ENCODE measurements around the gene FABP2. TPM values are rescaled to one million over a fixed set of nuclear protein-coding genes. Genes with fewer than 3 reads are reported as not detected.

The FABP2 gene
- total RNA-seq, 1 donor from 2014 or later, result 0.80 TPM

Other genes starting within 250 kb of the FABP2 start
- 0.29 TPM for gene MYOZ2, start 186.3 kb downstream of the FABP2 start, total RNA-seq
- gene USP53, start 109.4 kb downstream of the FABP2 start, total RNA-seq, result 111 TPM

Measured in mesenteric fat pad (tissue), 1 donor.